Astrocyte (in vitro differentiated cells and primary cell): ENCODE data around the gene RABL3.

Experiments
- CTCF ChIP-seq: IDR thresholded peaks from 2 replicates; pipeline ENCODE4 v1.5.1; 2011; ENCODE audit warnings: low read depth, mild to moderate bottlenecking, inconsistent platforms, low read length, moderate library complexity; ENCODE audit not compliant: insufficient read depth
- EZH2 ChIP-seq: IDR thresholded peaks from 2 replicates; pipeline ENCODE4 v1.6.1; 2012; ENCODE audit warnings: mild to moderate bottlenecking, low read length, inconsistent platforms; ENCODE audit not compliant: insufficient read depth

- TF ChIP-seq EZH2 (no peak), CTCF (no peak)
Measured at GRCh38 chr3:120791913-120792312, 49.6 kb upstream of the RABL3 start.
